K562 (cell line): ENCODE data around the gene GOLGA6L2. TPM values are rescaled to one million over a fixed set of nuclear protein-coding genes. Genes with fewer than 3 reads are reported as not detected.

Source experiments
- ATAC-seq: fragments of 200-7000 bp; cut with Tn5 transposase; 3 replicates; pipeline ENCODE4 v1.9.1; 2020; ENCODE audit warnings: moderate library complexity
- BruUV-seq: library from RNA; stranded (reverse); fragments of 400-500 nt; replicated peaks from 2 replicates; lab custom pipeline; 2021; lab: Mats Ljungman, UMichigan
- CTCF ChIA-PET: fragments of 300-600 bp; formaldehyde crosslinking; extraction: SDS; loops from one replicate; lab custom pipeline; 2021; ENCODE audit warnings: low intra/inter-chr PET ratio; lab: Yijun Ruan, JAX
- POLR2A ChIA-PET: fragments of 300-600, 350-650 bp; sonication (Branson Sonifier 250); formaldehyde crosslinking; extraction: SDS; loops from one replicate; lab custom pipeline; 2021; ENCODE audit warnings: antibody characterized with exemption, inconsistent platforms; lab: Yijun Ruan, JAX
- DNase-seq, 4 experiments: peaks; one replicate each; pipeline versions ENCODE4 v3.0.0 to v3.0.0-alpha.2; 2011 to 2018; ENCODE audit warnings: low spot score in 3 of 4, mixed read lengths in 3 of 4; ENCODE audit errors: extremely low read depth in 1 of 4
- FAIRE-seq: peaks from 2 replicates; lab custom pipeline; 2011; peaks lifted over from hg19 to GRCh38; lab: Jason Lieb, UNC
- H2AFZ ChIP-seq: 2 replicates; pipeline ENCODE4 v1.6.0; 2011; ENCODE audit warnings: low read depth, low read length, control low read depth, inconsistent platforms
- H3K27ac ChIP-seq: fragments of 200-600 bp; 3 replicates; pipeline ENCODE4 v1.8.0; 2011; ENCODE audit warnings: low read depth, mild to moderate bottlenecking, control low read depth, inconsistent platforms, low read length, moderate library complexity, mixed read lengths; ENCODE audit errors: extremely low read depth
- H3K27me3 ChIP-seq, 2 experiments: fragments of 300-600 bp in 1 of 2; 2 replicates in 1 of 2; 3 replicates in 1 of 2; pipeline versions ENCODE4 v1.6.0 to v1.8.0; 2011; ENCODE audit warnings: inconsistent platforms in 2 of 2, low read length in 2 of 2, mild to moderate bottlenecking in 1 of 2, mixed read lengths in 1 of 2, moderate library complexity in 1 of 2; ENCODE audit not compliant: control insufficient read depth in 2 of 2, insufficient read depth in 2 of 2
- H3K36me3 ChIP-seq: fragments of 300-600 bp; 3 replicates; pipeline ENCODE4 v1.8.0; 2011; ENCODE audit warnings: mild to moderate bottlenecking, low read length, inconsistent platforms; ENCODE audit not compliant: control insufficient read depth, insufficient read depth
- H3K4me1 ChIP-seq, 2 experiments: fragments of 200-600 bp in 1 of 2; replicated peaks in 1 of 2; 2 replicates in 1 of 2; 3 replicates in 1 of 2; pipeline versions ENCODE4 v1.5.1 to v1.8.0; 2011; ENCODE audit warnings: inconsistent platforms in 2 of 2, low read length in 2 of 2, mild to moderate bottlenecking in 1 of 2, mixed read lengths in 1 of 2, moderate library complexity in 1 of 2; ENCODE audit not compliant: control insufficient read depth in 2 of 2, insufficient read depth in 2 of 2
- H3K4me2 ChIP-seq: 2 replicates; pipeline ENCODE4 v1.6.1; 2011; ENCODE audit warnings: low read length, control low read depth, inconsistent platforms, mixed read lengths; ENCODE audit not compliant: insufficient read depth
- H3K4me3 ChIP-seq: fragments of 200-600 bp; sonication (generic), shearing (Covaris generic); 2 replicates; pipeline ENCODE4 v1.5.1; 2016; ENCODE audit warnings: control low read depth, inconsistent platforms
- H3K79me2 ChIP-seq: fragments of 200-600 bp; 3 replicates; pipeline ENCODE4 v1.8.0; 2011; ENCODE audit warnings: low read length, inconsistent platforms; ENCODE audit not compliant: control insufficient read depth, insufficient read depth
- H3K9ac ChIP-seq, 2 experiments: 2 replicates each; pipeline versions ENCODE4 v1.6.0 to v1.6.1; 2011; ENCODE audit warnings: low read depth in 2 of 2, low read length in 2 of 2, control low read depth in 1 of 2, inconsistent platforms in 1 of 2, mild to moderate bottlenecking in 1 of 2, mixed read lengths in 1 of 2; ENCODE audit not compliant: insufficient read depth in 1 of 2
- H3K9me1 ChIP-seq: one replicate; pipeline ENCODE4 v1.6.0; 2011; ENCODE audit warnings: inconsistent platforms, mild to moderate bottlenecking, low read length, moderate library complexity; ENCODE audit not compliant: control insufficient read depth, insufficient read depth
- H3K9me3 ChIP-seq: replicated peaks from 2 replicates; pipeline ENCODE4 v1.5.1; 2011; ENCODE audit warnings: low read depth, low read length, inconsistent platforms; ENCODE audit not compliant: control insufficient read depth, insufficient read depth
- H4K20me1 ChIP-seq: replicated peaks from 2 replicates; pipeline ENCODE4 v1.6.1; 2011; ENCODE audit warnings: low read length, inconsistent platforms, mixed read lengths; ENCODE audit not compliant: control insufficient read depth, insufficient read depth
- ATF6 ChIP-seq: sonication (generic); formaldehyde crosslinking; IDR thresholded peaks from 2 replicates; pipeline ENCODE4 v1.4.0; 2020; ENCODE audit warnings: mild to moderate bottlenecking, missing genetic modification reagents
- CREM ChIP-seq: IDR thresholded peaks from 2 replicates; pipeline ENCODE4 v1.6.1; 2014; ENCODE audit warnings: antibody characterized with exemption, low read depth
- ERF ChIP-seq: fragments of 450-650 bp; formaldehyde crosslinking; IDR thresholded peaks from 2 replicates; pipeline ENCODE4 v1.4.0; 2020; ENCODE audit warnings: mild to moderate bottlenecking, mixed read lengths
- GABPA ChIP-seq: fragments of 200-800 bp; sonication (Bioruptor generic); conservative IDR thresholded peaks from 2 replicates; pipeline ENCODE4 v1.6.1; 2016; ENCODE audit warnings: low read depth, missing genetic modification characterization, missing compliant biosample characterization
- KHSRP ChIP-seq: fragments of 450-650 bp; IDR thresholded peaks from 2 replicates; pipeline ENCODE4 v1.6.1; 2017
- MCM3 ChIP-seq: fragments of 450-650 bp; IDR thresholded peaks from 2 replicates; pipeline ENCODE4 v1.6.1; 2016
- MYBL2 ChIP-seq, 2 experiments: fragments of 450-650 bp in 1 of 2; sonication (generic) in 1 of 2; formaldehyde crosslinking in 1 of 2; IDR thresholded peaks; 2 replicates each; pipeline versions ENCODE4 v1.6.1 to v1.8.1; 2017 to 2022; ENCODE audit warnings: borderline replicate concordance in 1 of 2, inconsistent platforms in 1 of 2, low read depth in 1 of 2, mild to moderate bottlenecking in 1 of 2, missing genetic modification reagents in 1 of 2, moderate library complexity in 1 of 2
- PYGO2 ChIP-seq: fragments of 450-650 bp; IDR thresholded peaks from 2 replicates; pipeline ENCODE4 v1.6.1; 2016; ENCODE audit warnings: mild to moderate bottlenecking, missing genetic modification characterization, moderate library complexity, missing compliant biosample characterization
- SIN3B ChIP-seq: fragments of 450-650 bp; IDR thresholded peaks from 2 replicates; pipeline ENCODE4 v1.6.1; 2017; ENCODE audit warnings: low read depth, mild to moderate bottlenecking, moderate library complexity
- THRA ChIP-seq: fragments of 450-650 bp; IDR thresholded peaks from 2 replicates; pipeline ENCODE4 v1.6.1; 2017; ENCODE audit warnings: mild to moderate bottlenecking, moderate library complexity
- ZC3H8 ChIP-seq: fragments of 450-650 bp; IDR thresholded peaks from 2 replicates; pipeline ENCODE4 v1.6.1; 2017
- ZNF124 ChIP-seq: sonication (generic); formaldehyde crosslinking; IDR thresholded peaks from 2 replicates; pipeline ENCODE4 v1.8.1; 2022; ENCODE audit warnings: missing genetic modification reagents
- WGBS: fragments of 100-300 bp; shearing (Covaris generic); methylation state at CpG from one replicate; pipeline ENCODE4 v1.1.6; 2016; ENCODE audit warnings: low coverage, mixed read lengths; ENCODE audit not compliant: insufficient coverage; ENCODE audit errors: missing lambda C conversion rate; 5-methylcytosine and 5-hydroxymethylcytosine counted together
- in situ Hi-C: fragments of 300-500 bp; cut with MboI; formaldehyde crosslinking; loops from 4 replicates; pipeline ENCODE4 v1.15.0; 2018; ENCODE audit warnings: inconsistent platforms, mixed read lengths
- intact Hi-C: fragments of 100-400 bp; cut with micrococcal nuclease; formaldehyde crosslinking; loops from 2 replicates; pipeline ENCODE4 v1.14.2; 2022
- polyA plus RNA-seq, 8 experiments: library from polyadenylated mRNA; depleted of rRNA in 4 of 8; stranded (reverse) in 5 of 8; unstranded in 3 of 8; fragments of >200 nt; fragmentation: Nextera tagmentation in 2 of 8; fragmentation: Illumina TruSeq in 1 of 8; extraction: Ambion mirVana in 2 of 8; extraction: Trizol in 1 of 8; gene quantifications; 2 replicates each; pipeline versions ENCODE4 v1.2.1 to v1.2.3, GENCODE V29; 2011 to 2014; ENCODE audit warnings: inconsistent platforms in 1 of 8, missing spikeins in 1 of 8
- total RNA-seq, 7 experiments: library from RNA; depleted of rRNA in 6 of 7; stranded (reverse); fragments of >200 nt in 6 of 7; fragmentation: Illumina TruSeq in 2 of 7; extraction: Trizol in 2 of 7; gene quantifications; 2 replicates each; pipeline versions ENCODE4 v1.2.1 to v1.2.3, GENCODE V29; 2011 to 2021; ENCODE audit warnings: low replicate concordance in 1 of 7

Gene GOLGA6L2
- total and polyA plus RNA-seq, 9 of the 15 experiments (the other 6 are each of a cell fraction or from before 2014, with no cell fraction given) = not detected

- H3K9me3 ChIP-seq = no peaks in the 10 kb centered on the region
- H3K4me3 ChIP-seq = no peak overlapping the region
- H3K79me2 ChIP-seq = no peaks in the 10 kb centered on the region
- WGBS = 2% methylated on average over 9 of the region's 9 CpGs
- no peaks in the 10 kb centered on the region for H3K9me1 ChIP-seq
- TF ChIP-seq CREM (no peak), ZNF124 (no peak), KHSRP (no peak), MCM3 (no peak), ATF6 (CRISPR knock-in tag) (no peak), THRA (no peak), SIN3B (no peak), GABPA (tag) (no peak), ERF (CRISPR knock-in tag) (no peak), PYGO2 (tag) (no peak), MYBL2 (IDR thresholded peaks at IDR 0.05; ENCODE audit: low read depth) (no peak), MYBL2 (CRISPR knock-in tag; IDR thresholded peaks at IDR 0.05; ENCODE audit: borderline replicate concordance) (no peak), ZC3H8 (no peak)
- POLR2A ChIA-PET = no interaction called here
- CTCF ChIA-PET = no interaction called here
- no peak overlapping the region for H3K27ac ChIP-seq
- H3K9ac ChIP-seq = no peak overlapping the region
- no peaks in the 10 kb centered on the region for H3K4me1 ChIP-seq
- no peak overlapping the region for H2AFZ ChIP-seq
- no peak for DNase-seq
- in situ Hi-C loops (no loop called here), intact Hi-C loops (no loop called here)
- BruUV-seq = no TSS peak
- ATAC-seq = no peak
- no peaks in the 10 kb centered on the region for H4K20me1 ChIP-seq
- no peak for FAIRE-seq
- H3K36me3 ChIP-seq = no peaks in the 10 kb centered on the region
- H3K4me2 ChIP-seq = no peak overlapping the region
- peaks cover 19 to 46% of the 10 kb centered on the region in 2 experiments for H3K27me3 ChIP-seq
Observed at GRCh38 chr15:23438816-23439466, 8.1 kb downstream of the GOLGA6L2 start.
